ENCODE results near the gene DYSF. TPM values are rescaled to one million over a fixed set of nuclear protein-coding genes. Genes with fewer than 3 reads are reported as not detected.

Gene DYSF
- polyA plus RNA-seq, 1 donor (not counting 4 experiments of a cell fraction or from before 2014, with no cell fraction given) = 8.2 TPM

DNA sequence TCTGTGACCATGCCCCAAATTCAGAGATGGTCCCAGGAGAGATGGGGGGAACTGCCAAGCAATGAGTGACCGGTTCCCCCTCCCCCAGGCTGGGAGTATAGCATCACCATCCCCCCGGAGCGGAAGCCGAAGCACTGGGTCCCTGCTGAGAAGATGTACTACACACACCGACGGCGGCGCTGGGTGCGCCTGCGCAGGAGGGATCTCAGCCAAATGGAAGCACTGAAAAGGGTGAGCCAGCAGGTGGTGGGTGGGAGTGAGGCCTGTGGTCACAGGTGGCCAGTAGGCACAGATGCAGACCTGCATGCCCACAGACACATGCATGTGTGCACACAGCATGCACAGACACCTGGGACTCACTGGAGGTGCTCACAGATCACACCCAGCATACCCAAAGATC, 117.2 kb downstream of the DYSF start:
- Histone ChIP-seq H4K20me1 (ENCODE audit: control insufficient read depth, extremely low read depth, insufficient read depth, low read length) (no peaks in the 10 kb centered on the region), H3K79me2 (ENCODE audit: control insufficient read depth, insufficient read depth, low read length) (no peaks in the 10 kb centered on the region), H3K4me1 (ENCODE audit: control insufficient read depth, extremely low read depth, insufficient read depth, low read length) (no peaks in the 10 kb centered on the region), H3K9ac (ENCODE audit: control insufficient read depth, extremely low read depth, insufficient read depth, low read length) (no peak overlapping the region), H2AFZ (ENCODE audit: control insufficient read depth, low read length) (no peak overlapping the region), H3K4me2 (ENCODE audit: control insufficient read depth, extremely low read depth, insufficient read depth, low read depth, low read length) (no peak overlapping the region), H3K9me1 (ENCODE audit: control insufficient read depth, extremely low read depth, insufficient read depth, low read length) (no peaks in the 10 kb centered on the region), H3K27me3 (ENCODE audit: control insufficient read depth, extremely low read depth, insufficient read depth, low read length) (no peaks in the 10 kb centered on the region), H3K36me3 (ENCODE audit: control insufficient read depth in 2 of 2, extremely low read depth in 1 of 2, insufficient read depth in 2 of 2, low read length in 2 of 2) (peaks cover 0 to 2% of the 10 kb centered on the region in 2 experiments), H3K27ac (ENCODE audit: control insufficient read depth, insufficient read depth, low read length) (no peak overlapping the region), H3K9me3 (ENCODE audit: control insufficient read depth, low read depth, low read length) (no peaks in the 10 kb centered on the region), H3K4me3 (ENCODE audit: control insufficient read depth in 2 of 3, extremely low read depth in 1 of 3, insufficient read depth in 2 of 3, low read depth in 1 of 3, low read length in 3 of 3) (no peak overlapping the region)
- dilution Hi-C loops (cut with MboI; ENCODE audit: extremely low pct_ligation_motif_present, low sequenced_read_pairs) = no loop called here
- DNase-seq (ENCODE audit: low read depth, low spot score) = no peak
- FAIRE-seq = no peak
- TF ChIP-seq EZH2 (IDR thresholded peaks at IDR 0.05; ENCODE audit: low read length) (no peak), CTCF (optimal IDR thresholded peaks at IDR 0.05 in 1 of 3, IDR thresholded peaks at IDR 0.05 in 1 of 3, conservative IDR thresholded peaks at IDR 0.05 in 1 of 3; ENCODE audit: extremely low read depth in 1 of 3, insufficient read depth in 2 of 3, low read length in 3 of 3) (no peak)

DNA sequence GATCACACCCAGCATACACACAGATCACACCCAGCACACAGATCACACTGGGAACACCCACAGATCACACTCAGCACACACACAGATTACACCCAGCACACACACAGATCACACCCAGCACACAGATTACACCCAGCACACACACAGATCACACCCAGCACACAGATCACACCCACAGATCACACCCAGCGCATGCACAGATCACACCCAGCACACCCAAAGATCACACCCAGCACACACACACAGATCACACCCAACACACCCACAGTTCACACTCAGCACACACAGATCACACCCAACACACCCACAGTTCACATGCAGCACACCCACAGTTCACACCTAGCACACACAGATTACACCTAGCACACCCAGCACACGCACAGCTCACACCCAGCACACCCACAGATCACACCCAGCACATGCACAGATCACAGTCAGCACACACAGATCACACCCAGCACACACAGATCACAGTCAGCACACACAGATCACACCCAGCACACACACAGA, 117.6 kb downstream of the DYSF start:
- FAIRE-seq = no peak
- no peak overlapping the region for H3K27ac ChIP-seq (ENCODE audit: control insufficient read depth, insufficient read depth, low read length)
- H3K9me3 ChIP-seq (ENCODE audit: control insufficient read depth, low read depth, low read length) = no peaks in the 10 kb centered on the region
- no peak overlapping the region for H3K9ac ChIP-seq (ENCODE audit: control insufficient read depth, extremely low read depth, insufficient read depth, low read length)
- H3K9me1 ChIP-seq (ENCODE audit: control insufficient read depth, extremely low read depth, insufficient read depth, low read length) = no peaks in the 10 kb centered on the region
- no peak overlapping the region for H3K4me3 ChIP-seq (ENCODE audit: control insufficient read depth in 2 of 3, extremely low read depth in 1 of 3, insufficient read depth in 2 of 3, low read depth in 1 of 3, low read length in 3 of 3)
- peaks cover 0 to 2% of the 10 kb centered on the region in 2 experiments for H3K36me3 ChIP-seq (ENCODE audit: control insufficient read depth in 2 of 2, extremely low read depth in 1 of 2, insufficient read depth in 2 of 2, low read length in 2 of 2)
- H4K20me1 ChIP-seq (ENCODE audit: control insufficient read depth, extremely low read depth, insufficient read depth, low read length) = no peaks in the 10 kb centered on the region
- DNase-seq (ENCODE audit: low read depth, low spot score) = no peak
- H2AFZ ChIP-seq (ENCODE audit: control insufficient read depth, low read length) = no peak overlapping the region
- no peaks in the 10 kb centered on the region for H3K4me1 ChIP-seq (ENCODE audit: control insufficient read depth, extremely low read depth, insufficient read depth, low read length)
- no peaks in the 10 kb centered on the region for H3K79me2 ChIP-seq (ENCODE audit: control insufficient read depth, insufficient read depth, low read length)
- H3K27me3 ChIP-seq (ENCODE audit: control insufficient read depth, extremely low read depth, insufficient read depth, low read length) = no peaks in the 10 kb centered on the region
- TF ChIP-seq CTCF (optimal IDR thresholded peaks at IDR 0.05 in 1 of 3, IDR thresholded peaks at IDR 0.05 in 1 of 3, conservative IDR thresholded peaks at IDR 0.05 in 1 of 3; ENCODE audit: extremely low read depth in 1 of 3, insufficient read depth in 2 of 3, low read length in 3 of 3) (no peak), EZH2 (IDR thresholded peaks at IDR 0.05; ENCODE audit: low read length) (no peak)
- dilution Hi-C loops (cut with MboI; ENCODE audit: extremely low pct_ligation_motif_present, low sequenced_read_pairs) = no loop called here
- no peak overlapping the region for H3K4me2 ChIP-seq (ENCODE audit: control insufficient read depth, extremely low read depth, insufficient read depth, low read depth, low read length)

All from keratinocyte (primary cell).